ENCODE results near the gene RNF169. TPM values are rescaled to one million over a fixed set of nuclear protein-coding genes. Genes with fewer than 3 reads are reported as not detected.

Gene RNF169
- total and polyA plus RNA-seq, 2 of the 8 experiments (the other 6 are each of a cell fraction or from before 2014, with no cell fraction given) = 3.6 to 12.5 TPM

GRCh38 chr11:74777038-74777437 is 28.4 kb downstream of the RNF169 start:
- Histone ChIP-seq H3K4me3 (ENCODE audit: extremely low read depth in 1 of 4, insufficient read depth in 2 of 4, low read depth in 3 of 4, low read length in 4 of 4) (no peak overlapping the region), H4K5ac (ENCODE audit: insufficient read length, low read depth, low read length) (no peak overlapping the region), H3K9ac (replicated peaks in 1 of 4; ENCODE audit: extremely low read depth in 1 of 4, low read depth in 3 of 4, low read length in 3 of 4) (no peak overlapping the region), H3K4ac (replicated peaks; ENCODE audit: insufficient read length, low read depth, low read length) (no peak overlapping the region), H2AK5ac (ENCODE audit: low read depth, low read length) (no peak overlapping the region), H2BK5ac (ENCODE audit: low read depth, low read length) (no peak overlapping the region), H3K9me3 (ENCODE audit: insufficient read depth in 2 of 2, low read depth in 1 of 2, low read length in 1 of 2) (no peaks in the 10 kb centered on the region), H3K18ac (ENCODE audit: extremely low read depth, low read length) (no peak overlapping the region), H3K79me2 (ENCODE audit: control insufficient read depth in 1 of 2, insufficient read depth in 2 of 2, low read length in 2 of 2) (peaks cover 0 to 51% of the 10 kb centered on the region in 2 experiments; a peak in 2 of 4 replicates), H4K20me1 (replicated peaks in 1 of 2; ENCODE audit: control insufficient read depth in 1 of 2, insufficient read depth in 2 of 2, low read length in 2 of 2) (no peaks in the 10 kb centered on the region), H4K8ac (ENCODE audit: extremely low read depth, insufficient read depth, low read length) (no peak overlapping the region), H3K4me1 (replicated peaks in 1 of 4; ENCODE audit: control insufficient read depth in 3 of 4, insufficient read depth in 4 of 4, low read length in 3 of 4) (peaks cover 0 to 4% (median 0%) of the 10 kb centered on the region in 4 experiments; a peak in 2 of 7 replicates), H3K4me2 (ENCODE audit: insufficient read depth in 1 of 2, low read depth in 2 of 2, low read length in 2 of 2) (no peak overlapping the region), H3K14ac (ENCODE audit: insufficient read length) (no peak overlapping the region), H3K36me3 (ENCODE audit: control insufficient read depth in 2 of 4, insufficient read depth in 4 of 4, low read length in 3 of 4) (no peaks in the 10 kb centered on the region), H2BK12ac (ENCODE audit: low read depth, low read length) (no peak overlapping the region), H3K56ac (replicated peaks; ENCODE audit: insufficient read length, low read depth, low read length) (no peak overlapping the region), H2BK15ac (ENCODE audit: low read length) (no peak overlapping the region), H3K27ac (ENCODE audit: low read depth, low read length) (no peak overlapping the region), H3K27me3 (replicated peaks in 1 of 4; ENCODE audit: control insufficient read depth in 3 of 4, extremely low read depth in 1 of 4, insufficient read depth in 3 of 4, low read length in 3 of 4) (no peaks in the 10 kb centered on the region), H2BK120ac (replicated peaks; ENCODE audit: low read depth, low read length) (no peak overlapping the region), H2BK20ac (ENCODE audit: low read length) (no peak overlapping the region), H4K91ac (replicated peaks; ENCODE audit: insufficient read length, low read length) (no peak overlapping the region), H3K23ac (ENCODE audit: insufficient read length) (no peak overlapping the region), H2AFZ (ENCODE audit: low read length) (no peak overlapping the region), H3K79me1 (ENCODE audit: low read depth, low read length) (peaks cover 7% of the 10 kb centered on the region; the same call in 1 of the 2 replicates), H3K23me2 (ENCODE audit: low read depth, low read length) (no peaks in the 10 kb centered on the region; the same call in 1 of the 2 replicates)
- FAIRE-seq = no peak
- no peak for DNase-seq (ENCODE audit: low read depth in 1 of 2, low spot score in 2 of 2)
- ChIA-PET POLR2A (ENCODE audit: partially characterized antibody) (no interaction called here), CTCF (ENCODE audit: partially characterized antibody) (no interaction called here)
- TF ChIP-seq SAP30 (IDR thresholded peaks at IDR 0.05; ENCODE audit: insufficient read depth, insufficient replicate concordance, low read length) (no peak), ZNF274 (IDR thresholded peaks at IDR 0.05; ENCODE audit: borderline replicate concordance, extremely low read depth, low read length) (no peak), CEBPB (IDR thresholded peaks at IDR 0.05; ENCODE audit: low read depth, low read length) (no peak)

Measured in H1 (cell line).